ENCODE measurements around the gene TSHR. TPM values are rescaled to one million over a fixed set of nuclear protein-coding genes. Genes with fewer than 3 reads are reported as not detected.
"Not testable (repeated sequence)": the region's sequence is repeated elsewhere in the genome, so short reads cannot be mapped to it uniquely, and the experiment has no call there.

TSHR gene
- total RNA-seq, 1 donor from 2014 or later: not detected

- DNase-seq: no peak
- intact Hi-C loops (cut with DNase I): no loop called here
- no peak for ATAC-seq (ENCODE audit: poor library complexity)
These were observed 78.3 kb downstream of the TSHR start for GRCh38 chr14:81033698-81034240.

GRCh38 chr14:81042438-81042837 is 87.0 kb downstream of the TSHR start:
- intact Hi-C loops (cut with DNase I): no loop called here
- no peak for DNase-seq
- no peak for ATAC-seq (ENCODE audit: poor library complexity)

- ATAC-seq (ENCODE audit: poor library complexity) (no peak), DNase-seq (no peak)
- intact Hi-C loops (cut with DNase I): no loop called here
These were observed 96.1 kb downstream of the TSHR start for GRCh38 chr14:81051547-81051946.

GRCh38 chr14:81054057-81054456 is 98.6 kb downstream of the TSHR start:
- intact Hi-C loops (cut with DNase I); DNase-seq; ATAC-seq (ENCODE audit: poor library complexity): not testable (repeated sequence)

GRCh38 chr14:81055971-81056370 is 100.5 kb downstream of the TSHR start:
- intact Hi-C loops (cut with DNase I): no loop called here
- no peak for ATAC-seq (ENCODE audit: poor library complexity)
- DNase-seq: no peak

- ATAC-seq (ENCODE audit: poor library complexity): no peak
- DNase-seq: no peak
- intact Hi-C loops (cut with DNase I): no loop called here
These were observed 107.0 kb downstream of the TSHR start for GRCh38 chr14:81062380-81062779.

GRCh38 chr14:81062816-81063215 is 107.4 kb downstream of the TSHR start:
- ATAC-seq (ENCODE audit: poor library complexity): no peak
- no peak for DNase-seq
- intact Hi-C loops (cut with DNase I): no loop called here

- no peak for ATAC-seq (ENCODE audit: poor library complexity)
These were observed 111.3 kb downstream of the TSHR start for GRCh38 chr14:81066672-81067071.

GRCh38 chr14:81067156-81067555 is 111.7 kb downstream of the TSHR start:
- DNase-seq: no peak
- intact Hi-C loops (cut with DNase I): no loop called here
- no peak for ATAC-seq (ENCODE audit: poor library complexity)

More at GRCh38 chr14:81066672-81067071, 111.3 kb downstream of the TSHR start:
- DNase-seq: no peak
- intact Hi-C loops (cut with DNase I): no loop called here

- ATAC-seq (ENCODE audit: poor library complexity) (no peak), DNase-seq (no peak)
- intact Hi-C loops (cut with DNase I): no loop called here
These were observed 112.9 kb downstream of the TSHR start for GRCh38 chr14:81068176-81068782.

GRCh38 chr14:81070511-81070910 is 115.1 kb downstream of the TSHR start:
- ATAC-seq (ENCODE audit: poor library complexity): no peak
- intact Hi-C loops (cut with DNase I): no loop called here

GRCh38 chr14:81085596-81085995 is 130.2 kb downstream of the TSHR start:
- ATAC-seq (ENCODE audit: poor library complexity) (no peak), DNase-seq (no peak)
- intact Hi-C loops (cut with DNase I): no loop called here

More at GRCh38 chr14:81070511-81070910, 115.1 kb downstream of the TSHR start:
- no peak for DNase-seq

- DNase-seq: no peak
- intact Hi-C loops (cut with DNase I): no loop called here
- no peak for ATAC-seq (ENCODE audit: poor library complexity)
These were observed 131.8 kb downstream of the TSHR start for GRCh38 chr14:81087230-81087629.

GRCh38 chr14:81091139-81091538 is 135.7 kb downstream of the TSHR start:
- ATAC-seq (ENCODE audit: poor library complexity): no peak
- DNase-seq: no peak
- intact Hi-C loops (cut with DNase I): no loop called here

GRCh38 chr14:81091660-81092059 is 136.2 kb downstream of the TSHR start:
- intact Hi-C loops (cut with DNase I): no loop called here
- DNase-seq: no peak
- ATAC-seq (ENCODE audit: poor library complexity): no peak

- intact Hi-C loops (cut with DNase I): no loop called here
- DNase-seq: no peak
- no peak for ATAC-seq (ENCODE audit: poor library complexity)
These were observed 138.2 kb downstream of the TSHR start for GRCh38 chr14:81093651-81094050.

- intact Hi-C loops (cut with DNase I): no loop called here
- ATAC-seq (ENCODE audit: poor library complexity) (no peak), DNase-seq (no peak)
These were observed 140.1 kb downstream of the TSHR start for GRCh38 chr14:81095539-81095938.

GRCh38 chr14:81096656-81097055 is 141.2 kb downstream of the TSHR start:
- intact Hi-C loops (cut with DNase I): no loop called here
- ATAC-seq (ENCODE audit: poor library complexity): no peak
- no peak for DNase-seq

GRCh38 chr14:81102217-81102616 is 146.8 kb downstream of the TSHR start:
- intact Hi-C loops (cut with DNase I): no loop called here
- ATAC-seq (ENCODE audit: poor library complexity): no peak
- no peak for DNase-seq

- DNase-seq (no peak), ATAC-seq (ENCODE audit: poor library complexity) (no peak)
- intact Hi-C loops (cut with DNase I): no loop called here
These were observed 148.0 kb downstream of the TSHR start for GRCh38 chr14:81103443-81103842.

- DNase-seq (no peak), ATAC-seq (ENCODE audit: poor library complexity) (no peak)
- intact Hi-C loops (cut with DNase I): no loop called here
These were observed 150.0 kb downstream of the TSHR start for GRCh38 chr14:81105378-81105777.
